ENCODE measurements around the gene CSNK2A3.
"Not testable (repeated sequence)": the region's sequence is repeated elsewhere in the genome, so short reads cannot be mapped to it uniquely, and the experiment has no call there.

The CSNK2A3 gene

GRCh38 chr11:11366793-11367192 is 13.7 kb upstream of the CSNK2A3 start:
- H3K4me3 Mint-ChIP-seq: no peak overlapping the region
- H3K9me3 Mint-ChIP-seq: no peaks in the 10 kb centered on the region
- H3K36me3 Mint-ChIP-seq (ENCODE audit: low read depth): no peaks in the 10 kb centered on the region
- peaks cover 3% of the 10 kb centered on the region for H3K27me3 Mint-ChIP-seq (ENCODE audit: low read depth)
- H3K27ac Mint-ChIP-seq: no peak overlapping the region
- no peaks in the 10 kb centered on the region for H3K4me1 Mint-ChIP-seq (ENCODE audit: low read depth)

- Mint-ChIP-seq H3K4me1 (ENCODE audit: low read depth) (no peaks in the 10 kb centered on the region), H3K36me3 (ENCODE audit: low read depth) (no peaks in the 10 kb centered on the region), H3K4me3 (no peak overlapping the region), H3K9me3 (no peaks in the 10 kb centered on the region), H3K27me3 (ENCODE audit: low read depth) (peaks cover 3% of the 10 kb centered on the region), H3K27ac (no peak overlapping the region)
Observed at GRCh38 chr11:11363674-11364073, 10.6 kb upstream of the CSNK2A3 start.

GRCh38 chr11:11359611-11360010 is 6.6 kb upstream of the CSNK2A3 start:
- Mint-ChIP-seq H3K27ac (no peak overlapping the region), H3K36me3 (ENCODE audit: low read depth) (no peaks in the 10 kb centered on the region), H3K9me3 (no peaks in the 10 kb centered on the region), H3K4me1 (ENCODE audit: low read depth) (no peaks in the 10 kb centered on the region), H3K27me3 (ENCODE audit: low read depth) (peaks cover 3% of the 10 kb centered on the region), H3K4me3 (no peak overlapping the region)

GRCh38 chr11:11356842-11357241 is 3.8 kb upstream of the CSNK2A3 start:
- Mint-ChIP-seq H3K27ac (no peak overlapping the region), H3K9me3 (no peaks in the 10 kb centered on the region), H3K36me3 (ENCODE audit: low read depth) (no peaks in the 10 kb centered on the region), H3K4me1 (ENCODE audit: low read depth) (no peaks in the 10 kb centered on the region), H3K4me3 (no peak overlapping the region), H3K27me3 (ENCODE audit: low read depth) (no peaks in the 10 kb centered on the region)

- not testable (repeated sequence) for H3K9me3 Mint-ChIP-seq; H3K4me1 Mint-ChIP-seq (ENCODE audit: low read depth); H3K4me3 Mint-ChIP-seq; H3K27me3 Mint-ChIP-seq (ENCODE audit: low read depth); H3K36me3 Mint-ChIP-seq (ENCODE audit: low read depth); H3K27ac Mint-ChIP-seq
Observed at GRCh38 chr11:11351851-11352250, 1.2 kb downstream of the CSNK2A3 start.

GRCh38 chr11:11351042-11351586 is 1.9 kb downstream of the CSNK2A3 start:
- Mint-ChIP-seq H3K27me3 (ENCODE audit: low read depth) (no peaks in the 10 kb centered on the region), H3K36me3 (ENCODE audit: low read depth) (no peaks in the 10 kb centered on the region), H3K4me1 (ENCODE audit: low read depth) (no peaks in the 10 kb centered on the region), H3K4me3 (no peak overlapping the region), H3K27ac (no peak overlapping the region), H3K9me3 (no peaks in the 10 kb centered on the region)

GRCh38 chr11:11349870-11350337 is 3.1 kb downstream of the CSNK2A3 start:
- H3K27me3 Mint-ChIP-seq (ENCODE audit: low read depth): no peaks in the 10 kb centered on the region
- no peak overlapping the region for H3K4me3 Mint-ChIP-seq
- no peak overlapping the region for H3K27ac Mint-ChIP-seq
- no peaks in the 10 kb centered on the region for H3K4me1 Mint-ChIP-seq (ENCODE audit: low read depth)
- H3K36me3 Mint-ChIP-seq (ENCODE audit: low read depth): no peaks in the 10 kb centered on the region
- H3K9me3 Mint-ChIP-seq: no peaks in the 10 kb centered on the region

GRCh38 chr11:11349106-11349825 is 3.8 kb downstream of the CSNK2A3 start:
- H3K4me3 Mint-ChIP-seq: no peak overlapping the region
- no peaks in the 10 kb centered on the region for H3K27me3 Mint-ChIP-seq (ENCODE audit: low read depth)
- H3K27ac Mint-ChIP-seq: no peak overlapping the region
- no peaks in the 10 kb centered on the region for H3K9me3 Mint-ChIP-seq
- H3K36me3 Mint-ChIP-seq (ENCODE audit: low read depth): no peaks in the 10 kb centered on the region
- no peaks in the 10 kb centered on the region for H3K4me1 Mint-ChIP-seq (ENCODE audit: low read depth)

GRCh38 chr11:11348303-11348702 is 4.7 kb downstream of the CSNK2A3 start:
- H3K27me3 Mint-ChIP-seq (ENCODE audit: low read depth): no peaks in the 10 kb centered on the region
- no peaks in the 10 kb centered on the region for H3K9me3 Mint-ChIP-seq
- H3K4me3 Mint-ChIP-seq: no peak overlapping the region
- H3K27ac Mint-ChIP-seq: no peak overlapping the region
- peaks cover 2% of the 10 kb centered on the region for H3K4me1 Mint-ChIP-seq (ENCODE audit: low read depth)
- no peaks in the 10 kb centered on the region for H3K36me3 Mint-ChIP-seq (ENCODE audit: low read depth)

- H3K4me3 Mint-ChIP-seq: no peak overlapping the region
- peaks cover 2% of the 10 kb centered on the region for H3K4me1 Mint-ChIP-seq (ENCODE audit: low read depth)
- H3K27ac Mint-ChIP-seq: no peak overlapping the region
- no peaks in the 10 kb centered on the region for H3K27me3 Mint-ChIP-seq (ENCODE audit: low read depth)
- H3K36me3 Mint-ChIP-seq (ENCODE audit: low read depth): no peaks in the 10 kb centered on the region
- H3K9me3 Mint-ChIP-seq: no peaks in the 10 kb centered on the region
Observed at GRCh38 chr11:11347592-11347991, 5.5 kb downstream of the CSNK2A3 start.

- Mint-ChIP-seq H3K36me3 (ENCODE audit: low read depth) (no peaks in the 10 kb centered on the region), H3K4me3 (no peak overlapping the region), H3K27me3 (ENCODE audit: low read depth) (no peaks in the 10 kb centered on the region), H3K27ac (no peak overlapping the region), H3K4me1 (ENCODE audit: low read depth) (peaks cover 2% of the 10 kb centered on the region), H3K9me3 (no peaks in the 10 kb centered on the region)
Observed at GRCh38 chr11:11346303-11346702, 6.7 kb downstream of the CSNK2A3 start.

GRCh38 chr11:11345099-11345498 is 8.0 kb downstream of the CSNK2A3 start:
- no peaks in the 10 kb centered on the region for H3K9me3 Mint-ChIP-seq
- H3K4me1 Mint-ChIP-seq (ENCODE audit: low read depth): peaks cover 2% of the 10 kb centered on the region

GRCh38 chr11:11344045-11344444 is 9.0 kb downstream of the CSNK2A3 start:
- Mint-ChIP-seq H3K36me3 (ENCODE audit: low read depth) (no peaks in the 10 kb centered on the region), H3K27ac (no peak overlapping the region), H3K9me3 (no peaks in the 10 kb centered on the region), H3K27me3 (ENCODE audit: low read depth) (no peaks in the 10 kb centered on the region), H3K4me1 (ENCODE audit: low read depth) (peaks cover 2% of the 10 kb centered on the region), H3K4me3 (no peak overlapping the region)

More at GRCh38 chr11:11345099-11345498, 8.0 kb downstream of the CSNK2A3 start:
- Mint-ChIP-seq H3K27ac (no peak overlapping the region), H3K4me3 (no peak overlapping the region), H3K36me3 (ENCODE audit: low read depth) (no peaks in the 10 kb centered on the region), H3K27me3 (ENCODE audit: low read depth) (no peaks in the 10 kb centered on the region)

- Mint-ChIP-seq H3K27me3 (ENCODE audit: low read depth) (no peaks in the 10 kb centered on the region), H3K27ac (no peak overlapping the region), H3K9me3 (no peaks in the 10 kb centered on the region), H3K36me3 (ENCODE audit: low read depth) (no peaks in the 10 kb centered on the region), H3K4me1 (ENCODE audit: low read depth) (peaks cover 3% of the 10 kb centered on the region), H3K4me3 (no peak overlapping the region)
Observed at GRCh38 chr11:11338304-11338703, 14.7 kb downstream of the CSNK2A3 start.

- Mint-ChIP-seq H3K36me3 (ENCODE audit: low read depth) (no peaks in the 10 kb centered on the region), H3K27ac (no peak overlapping the region), H3K9me3 (no peaks in the 10 kb centered on the region), H3K4me1 (ENCODE audit: low read depth) (peaks cover 3% of the 10 kb centered on the region), H3K4me3 (no peak overlapping the region), H3K27me3 (ENCODE audit: low read depth) (no peaks in the 10 kb centered on the region)
Observed at GRCh38 chr11:11336664-11337063, 16.4 kb downstream of the CSNK2A3 start.
